Peyer's patch (tissue), 4 donors: Measurements from ENCODE around the gene DHRSX. TPM values are rescaled to one million over a fixed set of nuclear protein-coding genes. Genes with fewer than 3 reads are reported as not detected.
A peak's percentile ranks its signal among the peaks of the same experiment; 100 is the strongest.
"Not testable (repeated sequence)": the region's sequence is repeated elsewhere in the genome, so short reads cannot be mapped to it uniquely, and the experiment has no call there.

Experiments used
- DNase-seq, 3 donors: peaks; one replicate each; pipeline ENCODE4 v3.0.0-alpha.2; 2017 to 2019
- H3K27ac ChIP-seq, 4 donors: fragments of 200-600 bp; sonication (generic); one replicate each; pipeline ENCODE4 v1.5.1; 2016 to 2019
- H3K27me3 ChIP-seq, 2 donors: fragments of 200-600 bp; sonication (generic); one replicate each; pipeline ENCODE4 v1.5.1; 2019
- H3K36me3 ChIP-seq, 3 donors: fragments of 200-600 bp; sonication (generic); one replicate each; pipeline ENCODE4 v1.5.1; 2016 to 2019
- H3K4me1 ChIP-seq, 4 donors: fragments of 200-600 bp; sonication (generic); one replicate each; pipeline ENCODE4 v1.5.1; 2016 to 2019
- H3K4me3 ChIP-seq, 4 donors: fragments of 200-600 bp; sonication (generic); 1 replicate in 3 of 4; 2 replicates in 1 of 4; pipeline ENCODE4 v1.5.1; 2016 to 2019; ENCODE audit warnings: mild to moderate bottlenecking in 1 of 4
- H3K9me3 ChIP-seq, 4 donors: fragments of 200-600 bp; sonication (generic); one replicate each; pipeline ENCODE4 v1.5.1; 2016 to 2019; ENCODE audit warnings: mild to moderate bottlenecking in 1 of 4
- CTCF ChIP-seq, 6 experiments: fragments of 450-650 bp in 4 of 6; fragments of 200-600 bp in 2 of 6; sonication (generic) in 1 of 6; IDR thresholded peaks; one replicate each; pipeline ENCODE4 v1.5.1; 2017 to 2019; ENCODE audit warnings: antibody characterized with exemption in 6 of 6, mild to moderate bottlenecking in 3 of 6, moderate library complexity in 1 of 6
- POLR2A ChIP-seq, 2 donors: fragments of 450-650 bp; IDR thresholded peaks; one replicate each; pipeline ENCODE4 v1.5.1; 2017; ENCODE audit warnings: antibody characterized with exemption in 2 of 2, mild to moderate bottlenecking in 2 of 2, moderate library complexity in 2 of 2
- total RNA-seq, 4 donors: library from RNA; depleted of rRNA; stranded (reverse); fragments of >200 nt; gene quantifications; one replicate each; pipeline ENCODE4 v1.1.0, GENCODE V29; 2016

The DHRSX gene
- total RNA-seq, 4 donors from 2014 or later: 21.5 to 55.4 (median 40.4) TPM

- H3K4me1 ChIP-seq: peaks cover 0 to 7% (median 0%) of the 10 kb centered on the region in 4 donors
- TF ChIP-seq POLR2A (IDR thresholded peaks at IDR 0.05): no peak
- no peak for TF ChIP-seq CTCF (IDR thresholded peaks at IDR 0.05)
- DNase-seq: peak in 1 of 3 donors; percentile 10
- H3K27me3 ChIP-seq: no peaks in the 10 kb centered on the region
- H3K27ac ChIP-seq: no peak overlapping the region
- no peak overlapping the region for H3K4me3 ChIP-seq
- H3K9me3 ChIP-seq: no peaks in the 10 kb centered on the region
- H3K36me3 ChIP-seq: no peaks in the 10 kb centered on the region
These were observed 8.0 kb upstream of the DHRSX start for GRCh38 chrX:2508648-2509335.

DNA sequence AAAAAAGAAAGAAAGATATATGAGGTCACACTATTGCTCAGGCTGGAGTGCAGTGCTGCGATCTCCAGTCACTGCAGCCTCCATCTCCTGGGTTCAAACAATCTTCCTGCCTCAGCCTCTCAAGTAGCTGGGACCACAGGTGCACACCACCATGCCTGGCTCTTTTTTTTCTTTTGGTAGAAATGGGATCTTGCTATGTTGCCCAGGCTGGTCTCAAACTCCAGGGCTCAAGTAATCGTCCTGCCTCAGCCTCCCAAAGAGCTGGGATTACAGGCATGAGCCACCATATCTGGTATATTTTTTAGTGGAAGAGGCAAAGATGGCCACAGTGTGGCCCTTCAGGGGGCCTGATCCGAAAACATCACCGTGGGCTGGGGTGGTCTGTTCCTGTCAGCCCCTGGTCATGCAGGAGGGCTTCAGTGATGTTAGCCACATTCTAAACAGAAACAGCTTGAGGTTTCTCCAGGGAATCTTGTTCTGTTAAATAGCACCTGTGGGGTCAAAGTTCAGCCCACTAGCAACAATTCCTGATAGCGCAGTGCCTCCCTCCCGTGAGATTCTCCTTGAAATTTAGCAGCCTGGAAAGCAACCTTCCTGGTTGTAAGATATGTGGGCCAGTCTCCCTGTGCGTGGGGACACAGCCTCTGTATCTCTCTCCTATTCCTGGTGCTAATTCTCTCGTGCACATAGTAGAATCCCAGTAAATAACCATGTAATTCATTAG is 7.3 kb upstream of the DHRSX start:
- H3K36me3 ChIP-seq: no peaks in the 10 kb centered on the region
- no peak overlapping the region for H3K4me3 ChIP-seq
- no peaks in the 10 kb centered on the region for H3K9me3 ChIP-seq
- no peak overlapping the region for H3K27ac ChIP-seq
- H3K4me1 ChIP-seq: peaks cover 0 to 7% (median 0%) of the 10 kb centered on the region in 4 donors
- peak in 2 of 6 experiments; percentile 19 to 31 for TF ChIP-seq CTCF (IDR thresholded peaks at IDR 0.05)
- no peak for TF ChIP-seq POLR2A (IDR thresholded peaks at IDR 0.05)
- peak in 1 of 3 donors; percentile 70 for DNase-seq
- H3K27me3 ChIP-seq: no peaks in the 10 kb centered on the region

DNA sequence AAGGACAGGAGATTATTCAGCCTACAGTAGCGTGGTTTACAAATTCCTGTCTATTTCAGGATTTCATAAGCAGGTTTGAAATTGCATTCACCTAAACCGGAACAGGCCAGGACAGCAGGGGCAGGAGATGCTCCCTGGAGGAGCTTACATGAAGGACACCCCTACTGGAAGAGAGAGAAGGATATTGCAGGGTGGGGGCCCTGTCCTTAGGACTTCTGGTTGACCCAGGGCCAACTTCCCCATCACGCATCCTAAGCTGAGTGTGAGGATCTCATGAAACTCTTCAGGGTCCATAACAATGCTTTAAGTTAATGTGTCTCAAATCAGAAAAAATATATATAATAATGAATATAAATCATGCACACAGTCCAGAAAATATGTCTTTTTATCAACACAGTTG is 6.4 kb upstream of the DHRSX start:
- no peaks in the 10 kb centered on the region for H3K27me3 ChIP-seq
- TF ChIP-seq CTCF (IDR thresholded peaks at IDR 0.05): no peak
- no peak for TF ChIP-seq POLR2A (IDR thresholded peaks at IDR 0.05)
- H3K4me3 ChIP-seq: no peak overlapping the region

GRCh38 chrX:2505341-2505740 is 4.6 kb upstream of the DHRSX start:
- H3K27ac ChIP-seq: not testable (repeated sequence)

More for the DNA sequence above, 6.4 kb upstream of the DHRSX start:
- no peaks in the 10 kb centered on the region for H3K9me3 ChIP-seq
- H3K36me3 ChIP-seq: no peaks in the 10 kb centered on the region
- no peak for DNase-seq
- no peak overlapping the region for H3K27ac ChIP-seq
- peaks cover 0 to 10% (median under 1%) of the 10 kb centered on the region in 4 donors for H3K4me1 ChIP-seq

DNA sequence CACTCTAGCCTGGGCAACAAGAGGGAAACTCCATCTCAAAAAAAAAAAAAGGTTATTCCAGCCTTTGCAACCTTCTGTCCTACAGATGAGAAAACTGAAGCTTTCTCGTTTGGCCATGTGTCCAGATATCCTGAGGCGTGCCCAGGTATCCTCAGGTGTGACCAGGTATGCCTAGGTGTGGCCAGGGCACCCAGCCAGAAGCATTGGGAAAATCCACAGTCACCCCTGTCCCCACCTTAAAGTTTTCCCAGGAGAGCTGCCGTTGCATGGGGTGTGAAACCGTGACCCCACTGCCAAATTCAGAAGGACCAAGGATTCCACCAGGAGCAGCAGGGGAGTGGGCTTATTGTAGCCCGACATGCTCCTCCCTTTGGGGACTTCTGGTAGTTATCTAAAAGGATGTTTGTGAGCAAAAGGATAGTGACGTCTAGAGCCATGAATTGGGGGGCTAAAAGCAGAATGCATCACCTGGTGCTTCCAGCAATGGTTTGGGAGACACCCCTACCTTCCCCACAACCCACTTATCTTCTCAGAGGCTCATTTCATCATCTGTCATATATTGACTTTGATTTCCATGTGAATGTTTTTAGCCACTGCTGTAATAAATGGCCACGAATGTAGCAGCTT is 4.0 kb upstream of the DHRSX start:
- H3K27me3 ChIP-seq: no peaks in the 10 kb centered on the region
- H3K36me3 ChIP-seq: no peaks in the 10 kb centered on the region
- no peak for DNase-seq
- H3K27ac ChIP-seq: no peak overlapping the region
- no peak overlapping the region for H3K4me3 ChIP-seq
- H3K9me3 ChIP-seq: no peaks in the 10 kb centered on the region
- peaks cover 0 to 21% (median 2%) of the 10 kb centered on the region in 4 donors for H3K4me1 ChIP-seq
- no peak for TF ChIP-seq CTCF (IDR thresholded peaks at IDR 0.05)

More at GRCh38 chrX:2505341-2505740, 4.6 kb upstream of the DHRSX start:
- not testable (repeated sequence) for H3K27me3 ChIP-seq, DNase-seq, H3K4me3 ChIP-seq, H3K9me3 ChIP-seq, H3K36me3 ChIP-seq
- H3K4me1 ChIP-seq: peaks cover 0 to 21% (median 2%) of the 10 kb centered on the region in 4 donors
